ENCODE data around the gene AQP6. TPM values are rescaled to one million over a fixed set of nuclear protein-coding genes. Genes with fewer than 3 reads are reported as not detected.

Gene AQP6
- total RNA-seq, 1 experiment from 2014 or later: 0.31 TPM

- DNase-seq (ENCODE audit: low read depth, low spot score) (no peak), ATAC-seq (no peak)
- intact Hi-C loops (cut with micrococcal nuclease; ENCODE audit: unreplicated experiment) (loop anchor here (10.0 kb wide), 1 partner anchor 179 kb away; no protein-coding TSS in a partner anchor), in situ Hi-C loops (cut with HindIII; ENCODE audit: low pct_unique_long_range_greater_than_20kb, low sequenced_read_pairs) (no loop called here)
- H3K4me3 ChIP-seq (ENCODE audit: low read depth in 2 of 2, low read length in 2 of 2): no peak overlapping the region
- no peaks in the 10 kb centered on the region for H3K9me3 ChIP-seq (ENCODE audit: control insufficient read depth, insufficient read depth, low read depth, low read length)
- TF ChIP-seq, protein P1, sequence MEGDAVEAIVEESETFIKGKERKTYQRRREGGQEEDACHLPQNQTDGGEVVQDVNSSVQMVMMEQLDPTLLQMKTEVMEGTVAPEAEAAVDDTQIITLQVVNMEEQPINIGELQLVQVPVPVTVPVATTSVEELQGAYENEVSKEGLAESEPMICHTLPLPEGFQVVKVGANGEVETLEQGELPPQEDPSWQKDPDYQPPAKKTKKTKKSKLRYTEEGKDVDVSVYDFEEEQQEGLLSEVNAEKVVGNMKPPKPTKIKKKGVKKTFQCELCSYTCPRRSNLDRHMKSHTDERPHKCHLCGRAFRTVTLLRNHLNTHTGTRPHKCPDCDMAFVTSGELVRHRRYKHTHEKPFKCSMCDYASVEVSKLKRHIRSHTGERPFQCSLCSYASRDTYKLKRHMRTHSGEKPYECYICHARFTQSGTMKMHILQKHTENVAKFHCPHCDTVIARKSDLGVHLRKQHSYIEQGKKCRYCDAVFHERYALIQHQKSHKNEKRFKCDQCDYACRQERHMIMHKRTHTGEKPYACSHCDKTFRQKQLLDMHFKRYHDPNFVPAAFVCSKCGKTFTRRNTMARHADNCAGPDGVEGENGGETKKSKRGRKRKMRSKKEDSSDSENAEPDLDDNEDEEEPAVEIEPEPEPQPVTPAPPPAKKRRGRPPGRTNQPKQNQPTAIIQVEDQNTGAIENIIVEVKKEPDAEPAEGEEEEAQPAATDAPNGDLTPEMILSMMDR (IDR thresholded peaks at IDR 0.05): no peak
- TF ChIP-seq SIN3A (IDR thresholded peaks at IDR 0.05; ENCODE audit: borderline replicate concordance, insufficient read depth, low read depth, low read length) (no peak), POLR2AphosphoS5 (IDR thresholded peaks at IDR 0.05; ENCODE audit: low read depth, low read length) (no peak), TCF7L2 (IDR thresholded peaks at IDR 0.05; ENCODE audit: low read depth, low read length) (no peak), REST (IDR thresholded peaks at IDR 0.05; ENCODE audit: insufficient read depth in 1 of 2, low read depth in 2 of 2, low read length in 1 of 2) (no peak)
- no peaks in the 10 kb centered on the region for H3K36me3 ChIP-seq (ENCODE audit: control insufficient read depth, insufficient read depth, low read length)
- no TSS peak for BruUV-seq (replicated peaks)
- POLR2A ChIA-PET: no interaction called here
- peaks cover 5% of the 10 kb centered on the region for H3K4me1 ChIP-seq (ENCODE audit: control insufficient read depth, insufficient read depth, low read length)
- CTCF ChIA-PET: interaction anchor here (0.7 to 1.6 kb wide), 2 partner anchors 9 kb away, joined by 3 to 5 read pairs; no protein-coding TSS in a partner anchor
- H3K27ac ChIP-seq (ENCODE audit: low read length): no peak overlapping the region
- H3K27me3 ChIP-seq (ENCODE audit: control insufficient read depth, insufficient read depth, low read length): no peaks in the 10 kb centered on the region
Measured at GRCh38 chr12:49953961-49954846, 18.5 kb upstream of the AQP6 start.

- no peaks in the 10 kb centered on the region for H3K36me3 ChIP-seq (ENCODE audit: control insufficient read depth, insufficient read depth, low read length)
- H3K4me1 ChIP-seq (ENCODE audit: control insufficient read depth, insufficient read depth, low read length): peaks cover 15% of the 10 kb centered on the region
- TF ChIP-seq REST (IDR thresholded peaks at IDR 0.05; ENCODE audit: insufficient read depth in 1 of 2, low read depth in 2 of 2, low read length in 1 of 2) (no peak), TCF7L2 (IDR thresholded peaks at IDR 0.05; ENCODE audit: low read depth, low read length) (no peak), POLR2AphosphoS5 (IDR thresholded peaks at IDR 0.05; ENCODE audit: low read depth, low read length) (no peak)
- TF ChIP-seq, protein P1 (IDR thresholded peaks at IDR 0.05): no peak
- no peak overlapping the region for H3K27ac ChIP-seq (ENCODE audit: low read length)
- intact Hi-C loops (cut with micrococcal nuclease; ENCODE audit: unreplicated experiment): loop anchor here (10.0 kb wide), 1 partner anchor 180 kb away; no protein-coding TSS in a partner anchor
- ATAC-seq (no peak), DNase-seq (ENCODE audit: low read depth, low spot score) (no peak)
- ChIA-PET CTCF (interaction anchor here (0.6 to 1.6 kb wide), 2 partner anchors 10 to 15 kb away, joined by 3 to 5 read pairs; no protein-coding TSS in a partner anchor), POLR2A (no interaction called here)
- H3K9me3 ChIP-seq (ENCODE audit: control insufficient read depth, insufficient read depth, low read depth, low read length): no peaks in the 10 kb centered on the region
- BruUV-seq (replicated peaks): no TSS peak
- H3K27me3 ChIP-seq (ENCODE audit: control insufficient read depth, insufficient read depth, low read length): no peaks in the 10 kb centered on the region
- in situ Hi-C loops (cut with HindIII; ENCODE audit: low pct_unique_long_range_greater_than_20kb, low sequenced_read_pairs): no loop called here
- H3K4me3 ChIP-seq (ENCODE audit: low read depth in 2 of 2, low read length in 2 of 2): no peak overlapping the region
Measured at GRCh38 chr12:49954863-49955830, 17.6 kb upstream of the AQP6 start.

All from Panc1 (cell line).